ENCODE measurements around the gene CDH3. TPM values are rescaled to one million over a fixed set of nuclear protein-coding genes. Genes with fewer than 3 reads are reported as not detected.

Gene CDH3
- total and polyA plus RNA-seq, 2 experiments from 2014 or later, result 78.0 to 210 TPM

- TF ChIP-seq EZH2phosphoT487 (IDR thresholded peaks at IDR 0.05; ENCODE audit: unreplicated experiment), result no peak
- TF ChIP-seq POLR2AphosphoS5 (IDR thresholded peaks at IDR 0.05; ENCODE audit: low read depth), result no peak
- TF ChIP-seq EZH2 (IDR thresholded peaks at IDR 0.05; ENCODE audit: low read depth, unreplicated experiment), result no peak
- TF ChIP-seq ZNF331 (CRISPR knock-in tag; IDR thresholded peaks at IDR 0.05; ENCODE audit: low read depth), result no peak
Measured at GRCh38 chr16:68700831-68701230, 55.7 kb downstream of the CDH3 start (continued).

- no peak overlapping the region for H3K4me2 ChIP-seq
- TF ChIP-seq CTCF (conservative IDR thresholded peaks at IDR 0.05; ENCODE audit: low read depth in 2 of 2) (peak; percentile 87 to 99), REST (IDR thresholded peaks at IDR 0.05; ENCODE audit: unreplicated experiment) (no peak), POLR2AphosphoS5 (IDR thresholded peaks at IDR 0.05; ENCODE audit: low read depth) (peak; percentile 48)
- no peaks in the 10 kb centered on the region for H3K27me3 ChIP-seq (ENCODE audit: insufficient read depth)
- 0 out of 2 replicates have a peak overlapping the region, but pooled peaks have one; percentile 41 for H3K27ac Mint-ChIP-seq
- no peak overlapping the region for H3K27ac ChIP-seq (ENCODE audit: low read depth)
- peaks cover 6% of the 10 kb centered on the region for H4K20me1 ChIP-seq (replicated peaks; ENCODE audit: insufficient read depth)
- H3K36me3 Mint-ChIP-seq (ENCODE audit: low read depth), result no peaks in the 10 kb centered on the region
- ATAC-seq (peak; percentile 87), DNase-seq (ENCODE audit: low spot score) (peak; percentile 96)
- no peak overlapping the region for H2AFZ ChIP-seq
- peaks cover 9% of the 10 kb centered on the region; the same call in 1 of the 2 replicates for H3K4me1 ChIP-seq (ENCODE audit: insufficient read depth)
- H3K4me1 Mint-ChIP-seq, result peaks cover 6% of the 10 kb centered on the region
- no peaks in the 10 kb centered on the region for H3K9me3 Mint-ChIP-seq
- no peak overlapping the region for H3K4me3 ChIP-seq
- no peaks in the 10 kb centered on the region for H3K79me2 ChIP-seq (replicated peaks; ENCODE audit: insufficient read depth)
- H3K4me3 Mint-ChIP-seq, result no peak overlapping the region
- no peaks in the 10 kb centered on the region for H3K9me2 ChIP-seq (ENCODE audit: insufficient read depth)
- H3K36me3 ChIP-seq (ENCODE audit: insufficient read depth), result no peaks in the 10 kb centered on the region; the same call in 1 of the 2 replicates
- H3K27me3 Mint-ChIP-seq (ENCODE audit: insufficient read depth, low read depth, poor library complexity), result peaks cover 19% of the 10 kb centered on the region
- peaks cover 7% of the 10 kb centered on the region; the same call in 1 of the 2 replicates for H3F3A ChIP-seq (replicated peaks; ENCODE audit: low read depth)
Measured at GRCh38 chr16:68704232-68704867, 59.2 kb downstream of the CDH3 start.

Data from GM23338 (cell line).